HG03064 (cell line): Measurements from ENCODE around the gene PHACTR3.

ENCODE experiments used
- ATAC-seq: cut with Tn5 transposase; IDR thresholded peaks from one replicate; pipeline ENCODE4 v1.9.1; 2021; ENCODE audit warnings: low read depth; ENCODE audit not compliant: unreplicated experiment

Gene PHACTR3

DNA sequence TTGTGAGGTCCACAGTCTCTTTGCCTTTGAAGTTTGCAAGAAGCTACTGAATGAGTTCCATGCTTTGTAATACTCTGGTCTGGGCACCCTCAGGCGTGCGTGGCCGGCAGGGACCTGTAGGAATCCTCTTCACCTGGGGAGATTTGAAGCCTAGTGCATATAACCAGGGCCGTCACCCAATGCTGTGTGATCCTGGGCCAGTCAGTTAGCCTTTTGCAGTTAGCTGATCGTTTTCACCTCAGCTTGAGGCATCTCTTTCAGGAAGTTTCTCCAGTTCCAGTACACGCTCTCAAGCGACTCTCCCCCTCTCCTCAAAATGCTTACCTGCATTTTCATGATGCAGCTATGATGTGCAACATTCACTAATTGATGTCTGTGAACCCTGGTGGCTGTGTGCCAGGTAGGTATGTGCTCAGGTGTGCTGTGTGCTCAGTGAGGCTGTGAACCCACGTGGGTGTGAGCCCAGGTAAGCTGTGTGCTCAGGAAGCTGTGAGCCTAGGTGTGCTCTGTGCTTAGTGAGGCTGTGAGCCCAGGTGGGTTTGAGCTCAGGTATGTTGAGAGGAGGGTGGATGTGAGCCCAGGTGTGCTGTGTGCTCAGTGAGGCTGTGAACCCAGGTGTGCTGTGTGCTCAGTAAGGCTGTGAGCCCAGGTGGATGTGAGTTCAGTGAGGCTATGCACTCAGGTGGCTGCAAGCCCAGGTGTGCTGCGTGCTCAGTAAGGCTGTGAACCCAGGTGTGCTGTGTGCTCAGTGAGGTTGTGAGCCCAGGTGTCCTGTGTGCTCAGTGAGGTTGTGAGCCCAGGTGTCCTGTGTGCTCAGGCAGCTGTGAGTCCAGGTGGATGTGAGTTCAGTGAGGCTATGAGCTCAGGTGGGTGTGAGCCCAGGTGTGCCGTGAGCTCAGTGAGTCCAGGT lies 120.4 kb downstream of the PHACTR3 start:
- ATAC-seq, result no peak

DNA sequence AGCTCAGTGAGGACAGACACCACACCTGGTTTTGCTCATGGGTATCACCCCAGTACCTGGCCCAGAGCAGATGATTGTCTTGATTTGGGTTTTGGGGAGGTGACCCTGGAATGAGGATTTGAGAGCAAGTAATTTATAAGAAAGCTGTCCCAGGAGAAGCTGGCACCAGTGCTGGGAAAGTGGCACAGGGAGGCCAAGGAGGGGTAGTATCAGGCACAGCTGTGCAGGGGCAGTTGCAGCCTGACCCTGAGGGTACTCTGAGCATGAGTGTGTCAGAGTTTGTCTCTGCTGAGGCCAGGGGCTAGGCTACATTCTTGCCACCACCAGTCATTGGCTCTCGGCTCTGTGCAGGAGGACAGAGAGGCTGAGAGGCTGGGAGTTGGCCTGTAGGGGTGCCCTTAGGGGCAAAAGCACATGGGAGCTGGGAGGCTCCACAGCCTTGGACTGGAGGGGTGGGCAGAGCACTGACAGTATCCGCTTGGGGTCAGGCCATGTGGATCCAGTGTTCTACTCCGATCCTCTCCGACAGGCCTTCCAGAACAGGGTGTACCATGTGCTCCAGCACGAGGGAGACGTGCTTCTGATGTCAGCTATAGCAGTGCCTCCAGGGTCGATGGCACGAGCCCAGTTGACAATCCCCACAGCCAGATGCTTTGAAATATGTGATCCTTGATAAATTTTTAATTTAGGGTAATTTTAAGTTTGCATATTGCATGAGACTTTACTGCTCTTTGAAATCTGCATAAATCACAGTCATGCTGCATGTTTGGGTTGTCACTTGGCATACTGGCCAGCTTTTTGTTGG lies 121.3 kb downstream of the PHACTR3 start:
- no peak for ATAC-seq

DNA sequence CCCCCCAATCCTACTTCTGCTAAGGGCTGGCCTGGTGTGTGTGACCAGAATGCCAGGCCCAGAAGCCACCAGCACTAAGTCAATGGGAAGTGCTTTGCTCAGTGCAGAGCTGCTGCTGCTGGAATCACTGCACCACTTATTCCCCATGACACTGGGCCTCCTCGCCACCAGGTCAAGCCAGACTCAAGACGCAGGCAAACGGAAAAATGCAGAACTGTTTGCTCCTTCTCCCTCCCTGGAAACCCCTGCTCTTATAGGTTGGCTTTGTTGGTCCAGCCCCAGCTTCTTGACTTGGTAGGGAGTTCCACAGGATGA lies 121.9 kb downstream of the PHACTR3 start:
- ATAC-seq, result no peak

DNA sequence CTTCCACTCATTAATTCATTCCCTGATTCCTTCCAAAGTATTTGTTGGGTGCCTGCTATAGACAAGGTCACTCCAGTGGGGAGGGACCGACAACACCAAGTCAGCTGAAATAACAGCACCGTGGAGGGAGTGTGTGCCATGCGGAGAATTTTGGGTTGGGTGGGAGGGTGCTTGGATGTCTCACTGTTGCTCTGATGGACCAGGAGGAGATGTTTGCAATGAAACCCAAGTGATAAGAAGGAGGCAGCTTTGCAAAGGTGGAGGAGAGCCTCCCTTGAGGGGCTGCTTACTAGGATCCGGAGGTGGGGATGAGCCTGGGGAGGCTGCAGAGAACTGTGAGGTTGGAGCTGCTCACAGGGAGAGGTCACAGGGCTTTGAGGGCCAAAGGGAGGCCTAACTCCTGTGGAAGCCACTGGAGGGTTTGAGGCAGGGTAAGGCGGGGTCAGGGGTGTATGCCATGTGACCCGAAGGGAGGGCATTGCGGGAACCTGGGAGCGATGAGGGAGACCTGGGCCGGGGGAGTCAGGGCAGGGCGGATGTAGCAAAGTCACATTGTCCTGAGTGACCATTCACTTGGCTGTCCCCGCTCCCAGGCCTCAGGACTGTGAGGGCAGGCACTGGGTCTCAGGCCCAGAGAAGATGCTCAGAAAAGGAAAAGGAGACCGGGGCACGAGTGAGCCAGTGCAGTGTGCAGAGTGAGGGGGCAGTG lies 124.5 kb downstream of the PHACTR3 start:
- no peak for ATAC-seq

DNA sequence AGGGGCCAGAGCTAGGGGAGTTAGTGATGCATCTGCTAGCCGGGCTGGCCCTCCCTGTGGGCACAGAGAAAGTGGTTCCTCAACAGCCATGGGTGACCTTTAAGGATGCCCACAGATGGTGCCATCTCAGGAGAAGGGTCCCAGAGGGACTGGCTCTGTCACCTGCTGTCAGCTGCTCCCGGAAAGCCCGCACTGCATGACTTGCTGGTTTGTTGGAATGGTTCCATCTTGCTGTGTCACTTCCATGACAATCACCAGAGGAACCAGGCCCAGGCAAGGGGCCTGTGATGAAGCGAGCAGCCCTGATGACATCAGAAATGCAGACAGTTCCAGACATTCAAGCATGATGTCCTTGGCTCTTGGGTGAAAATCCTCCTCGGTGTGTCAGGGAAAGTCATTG lies 125.2 kb downstream of the PHACTR3 start:
- ATAC-seq, result no peak

DNA sequence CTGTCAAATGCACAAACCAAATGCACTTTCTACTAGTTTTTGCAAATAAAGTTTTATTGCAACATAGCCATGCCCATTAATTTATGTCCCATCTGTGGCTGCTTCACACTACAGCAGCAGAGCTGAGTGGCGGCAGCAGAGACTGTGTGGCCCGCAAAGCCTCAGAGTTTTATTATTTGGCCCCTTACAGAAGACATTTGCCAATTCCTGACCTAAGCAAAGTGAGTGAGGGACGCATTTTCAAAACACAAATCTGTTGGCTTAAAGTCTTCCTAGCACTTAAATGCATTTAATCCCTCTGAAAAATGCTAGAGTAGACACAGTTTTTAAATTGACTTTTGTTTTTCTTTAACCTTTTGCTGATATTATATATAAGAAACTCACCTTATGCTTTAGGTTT lies 126.4 kb downstream of the PHACTR3 start:
- no peak for ATAC-seq

DNA sequence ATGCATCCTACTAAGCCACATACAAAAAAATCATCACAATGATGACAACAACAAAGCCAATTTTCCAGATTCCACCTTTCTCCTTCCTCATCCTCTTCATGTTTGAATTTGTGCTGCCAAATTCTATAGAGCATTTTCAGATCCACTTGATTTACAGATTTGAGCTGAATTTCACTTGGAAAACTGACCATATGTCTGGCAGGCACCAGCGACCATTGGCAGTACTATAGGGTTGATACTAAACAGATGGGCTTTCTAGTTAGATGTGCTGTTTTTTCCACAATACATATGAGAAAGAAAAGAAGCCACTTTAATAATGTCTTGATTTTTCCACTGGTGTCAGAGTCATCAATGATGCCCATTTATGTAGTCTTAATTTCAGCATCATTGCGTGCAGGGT lies 127.0 kb downstream of the PHACTR3 start:
- no peak for ATAC-seq

DNA sequence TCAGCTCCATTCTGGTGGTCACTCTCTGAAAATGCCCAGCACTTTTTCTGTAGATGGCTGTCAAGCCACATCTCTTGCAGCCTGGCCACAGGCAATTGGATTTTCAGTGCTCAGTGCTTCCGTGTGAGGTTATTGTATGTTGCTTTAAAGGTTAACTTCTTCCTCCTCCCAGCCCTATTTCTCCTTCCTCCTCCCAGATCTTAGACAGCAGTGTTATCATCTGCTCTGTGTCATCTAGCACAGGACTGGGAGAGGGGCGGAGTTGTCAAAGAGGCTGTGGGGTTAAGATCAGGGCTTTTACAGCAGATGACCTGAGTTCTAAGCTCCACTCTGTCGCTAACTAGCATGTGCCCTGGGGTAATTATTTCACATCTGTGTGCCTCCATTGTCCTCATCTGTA lies 129.0 kb downstream of the PHACTR3 start:
- ATAC-seq, result no peak

DNA sequence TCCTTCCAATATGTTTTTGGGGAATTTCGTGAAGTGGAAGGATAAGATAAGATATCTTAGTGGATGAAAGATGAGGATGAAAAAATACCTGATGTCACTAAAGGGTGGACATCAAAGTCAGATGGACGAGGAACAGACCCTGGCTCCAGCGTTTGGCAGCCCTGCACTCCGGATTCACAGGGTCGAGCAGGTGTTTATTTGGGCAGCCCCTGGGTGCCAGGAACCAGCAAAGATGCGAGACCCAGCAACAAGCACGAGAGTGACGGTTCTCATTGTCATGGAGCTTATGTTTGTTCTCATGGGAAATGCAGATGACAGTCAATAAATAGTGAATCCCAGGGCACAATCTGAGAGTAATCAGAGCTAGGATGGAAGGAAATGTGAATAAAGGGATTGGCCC lies 131.1 kb downstream of the PHACTR3 start:
- no peak for ATAC-seq

DNA sequence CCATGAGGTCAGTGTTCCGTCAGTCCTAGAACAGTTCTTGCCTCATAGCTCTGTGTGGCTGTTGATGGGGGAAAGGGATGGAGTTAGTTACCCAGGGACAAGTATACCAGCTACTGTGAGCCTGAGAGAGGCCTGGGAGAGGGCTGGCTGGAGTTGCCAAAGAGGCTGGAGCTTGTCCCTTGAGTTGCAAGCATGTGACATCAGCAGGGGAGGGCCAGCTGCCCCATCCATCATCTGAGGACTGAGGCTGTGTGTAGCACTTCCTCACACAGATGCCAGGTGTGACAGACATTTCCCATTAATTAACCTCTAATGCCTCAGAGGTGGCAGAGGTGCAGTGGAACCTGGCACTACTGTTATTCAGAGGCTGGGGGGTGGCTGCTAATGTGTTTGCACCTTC lies 131.6 kb downstream of the PHACTR3 start:
- no peak for ATAC-seq

DNA sequence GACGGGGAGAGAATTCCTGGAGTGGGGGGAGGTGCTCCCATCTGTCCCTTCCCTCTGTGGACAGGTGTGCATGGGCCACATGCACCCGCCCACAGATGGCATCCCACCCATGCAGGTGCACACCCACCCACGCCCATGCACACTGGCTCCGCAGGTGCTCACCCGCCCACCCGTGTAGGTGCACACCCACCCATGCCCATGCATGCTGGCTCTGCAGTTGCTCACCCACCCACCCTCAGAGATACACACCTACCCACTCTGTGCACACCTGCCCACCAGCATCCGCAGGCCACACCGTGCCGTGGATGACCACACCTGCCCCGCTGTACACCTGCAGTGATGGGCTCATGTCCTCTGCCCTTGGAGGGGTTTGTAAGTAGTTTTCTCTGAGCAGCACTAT lies 132.0 kb downstream of the PHACTR3 start:
- ATAC-seq, result no peak

DNA sequence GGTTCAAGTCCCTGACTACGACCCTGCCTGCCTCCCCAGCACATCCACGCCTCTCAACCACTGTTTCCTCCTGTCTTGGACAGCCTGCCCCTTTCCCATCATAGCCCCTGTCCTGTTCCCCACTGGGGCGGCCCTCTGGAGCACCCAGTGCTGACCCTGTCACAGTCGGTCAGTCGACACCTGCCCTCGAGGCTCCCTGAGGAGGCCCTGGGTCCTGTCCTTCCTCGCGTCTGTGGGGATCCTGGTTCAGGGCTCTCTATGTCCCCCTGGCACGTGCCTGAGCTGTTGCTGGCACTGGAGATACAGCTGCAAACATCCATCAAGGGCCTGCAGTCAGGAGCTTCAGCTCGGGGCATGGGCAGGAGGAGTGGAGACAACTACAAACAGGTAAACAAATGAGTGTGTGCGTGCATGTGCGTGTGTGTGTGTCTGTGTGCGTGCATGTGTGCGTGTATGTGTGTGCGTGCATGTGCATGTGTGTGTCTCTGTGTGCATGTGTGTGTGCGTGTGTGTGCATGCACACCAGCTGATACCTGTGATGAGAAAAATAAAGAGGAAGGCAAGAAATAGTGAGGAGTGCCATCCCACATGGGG lies 132.8 kb downstream of the PHACTR3 start:
- no peak for ATAC-seq

DNA sequence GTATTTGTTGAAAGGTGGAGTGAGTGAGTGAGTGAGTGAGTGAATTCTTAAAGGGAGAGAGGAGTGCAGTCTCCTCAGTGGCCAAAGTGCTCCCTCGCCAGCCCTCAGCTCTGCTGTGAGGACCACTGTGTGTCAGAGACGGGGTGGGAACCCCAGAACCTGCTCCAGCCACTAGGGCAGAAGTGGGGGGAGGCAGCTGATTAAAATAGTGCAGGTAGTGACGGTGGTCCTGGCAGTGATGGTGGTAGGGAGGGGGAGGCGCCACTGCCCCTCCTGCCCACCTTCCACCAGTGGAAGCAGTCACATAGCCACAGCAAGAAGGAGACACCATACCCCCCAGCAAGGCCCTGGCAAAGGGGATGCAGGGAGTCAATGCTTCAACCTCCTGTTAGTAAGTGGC lies 133.5 kb downstream of the PHACTR3 start:
- no peak for ATAC-seq

DNA sequence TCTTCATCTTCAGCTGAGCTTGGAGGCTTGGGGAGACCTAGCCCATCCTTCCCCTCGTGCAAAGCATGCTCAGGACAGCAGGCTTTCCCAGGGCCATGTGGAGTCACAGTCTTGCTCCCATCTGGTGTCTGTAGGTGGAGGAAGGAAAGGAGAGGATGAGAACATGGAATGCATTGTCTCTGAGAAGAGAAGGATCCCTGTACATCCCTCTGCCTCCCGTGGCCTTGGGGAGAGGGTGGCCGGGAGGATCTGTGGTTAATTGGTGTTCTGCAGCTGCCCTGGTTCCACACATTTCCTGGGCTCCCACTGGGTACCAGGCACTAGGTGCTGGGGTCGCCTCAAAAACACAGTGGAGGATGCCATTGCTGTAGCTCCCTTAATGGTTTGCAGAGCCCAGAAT lies 134.5 kb downstream of the PHACTR3 start:
- ATAC-seq, result no peak

DNA sequence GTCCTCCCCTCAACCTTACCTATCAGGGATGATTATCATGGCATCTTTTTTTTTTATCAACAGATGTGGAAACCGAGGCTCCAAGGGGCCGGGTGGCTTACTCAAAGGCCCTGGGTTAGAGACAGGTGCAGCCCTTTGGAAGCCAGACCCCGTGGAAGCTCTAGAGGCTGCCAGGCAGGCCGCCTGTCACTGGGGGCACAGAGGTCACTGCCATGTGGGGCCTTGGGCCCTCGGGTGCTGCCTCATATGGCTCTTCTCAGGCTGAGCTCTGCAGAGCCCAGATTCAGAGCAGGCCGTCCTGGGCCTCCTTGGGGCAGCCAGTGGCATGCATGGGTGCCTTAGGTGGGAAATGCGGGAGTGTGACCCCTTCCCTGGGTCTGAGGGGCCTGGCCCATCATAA lies 136.3 kb downstream of the PHACTR3 start:
- no peak for ATAC-seq

DNA sequence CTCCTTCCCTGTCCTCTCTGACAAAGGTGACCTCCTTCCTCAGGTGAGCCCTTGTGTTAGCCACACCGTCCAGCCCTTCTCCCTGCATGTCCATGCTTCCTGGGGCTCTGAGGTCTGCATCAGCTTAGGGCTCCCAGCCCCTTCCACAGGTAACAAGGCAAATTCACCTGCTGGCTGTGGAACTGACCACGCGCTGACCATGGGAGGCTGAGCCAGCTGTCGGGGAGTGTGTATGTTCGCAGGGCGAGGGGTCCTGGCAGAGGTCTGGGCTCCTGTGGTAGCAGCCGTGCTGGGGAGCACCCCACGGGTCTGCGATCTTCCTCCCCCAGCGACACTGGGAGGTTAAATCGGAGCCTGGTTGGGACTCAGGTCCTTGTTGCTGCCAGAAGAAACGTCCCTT lies 136.7 kb downstream of the PHACTR3 start:
- ATAC-seq, result no peak

DNA sequence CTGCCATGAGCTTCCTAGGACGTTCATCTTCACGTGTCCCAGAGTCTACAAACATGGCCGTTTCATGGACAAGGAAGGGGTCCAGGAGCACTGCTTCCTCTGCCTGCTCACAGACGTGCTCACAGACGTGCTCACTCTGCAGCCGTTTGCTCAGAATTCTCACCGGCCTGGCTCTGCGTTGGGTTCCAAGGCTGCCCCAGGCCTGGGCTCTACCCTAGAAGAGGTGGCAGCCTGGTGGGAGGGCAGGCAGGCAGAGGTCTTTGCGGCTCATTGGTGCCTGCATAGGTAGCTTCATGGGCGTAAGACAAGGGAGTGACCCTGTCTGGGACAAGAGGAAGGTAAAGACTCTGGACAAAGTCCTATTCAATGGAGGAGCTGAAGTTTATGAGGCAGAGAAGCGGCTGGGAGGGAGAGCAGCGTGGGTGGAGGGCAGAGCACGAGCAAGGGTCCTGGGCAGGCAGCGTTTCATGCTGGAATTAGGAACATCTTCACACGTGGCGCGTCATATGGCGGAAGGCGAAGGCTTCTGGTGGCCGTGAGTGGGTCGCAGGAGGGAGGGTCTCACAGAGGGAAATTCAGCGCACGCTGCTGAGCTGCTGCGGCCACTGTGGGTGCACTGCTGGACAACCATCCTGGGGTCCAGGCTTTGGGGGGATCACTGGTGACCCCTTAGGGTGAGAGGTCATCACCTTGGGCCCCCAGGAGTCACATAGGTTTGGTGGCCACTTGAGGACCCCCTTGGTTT lies 138.2 kb downstream of the PHACTR3 start:
- no peak for ATAC-seq

DNA sequence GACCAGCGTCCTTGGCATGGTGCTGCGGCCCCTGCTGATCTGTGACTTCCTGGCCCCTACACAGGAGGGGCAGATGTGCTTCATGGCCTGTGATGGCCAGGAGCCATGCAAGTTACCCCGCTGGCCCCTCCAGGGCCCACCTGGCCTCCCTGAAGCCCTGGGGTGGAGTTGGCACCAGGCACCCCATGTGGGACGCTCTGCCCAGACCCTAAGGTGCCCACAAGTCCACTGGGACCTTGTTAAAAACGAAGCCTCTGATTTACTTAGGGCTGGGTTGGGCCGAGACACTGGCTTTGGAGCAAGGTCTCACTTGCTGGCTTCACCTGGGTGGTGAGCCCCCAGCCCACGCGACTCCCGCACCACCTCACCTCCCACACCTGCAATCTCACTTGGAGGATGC lies 139.0 kb downstream of the PHACTR3 start:
- no peak for ATAC-seq

DNA sequence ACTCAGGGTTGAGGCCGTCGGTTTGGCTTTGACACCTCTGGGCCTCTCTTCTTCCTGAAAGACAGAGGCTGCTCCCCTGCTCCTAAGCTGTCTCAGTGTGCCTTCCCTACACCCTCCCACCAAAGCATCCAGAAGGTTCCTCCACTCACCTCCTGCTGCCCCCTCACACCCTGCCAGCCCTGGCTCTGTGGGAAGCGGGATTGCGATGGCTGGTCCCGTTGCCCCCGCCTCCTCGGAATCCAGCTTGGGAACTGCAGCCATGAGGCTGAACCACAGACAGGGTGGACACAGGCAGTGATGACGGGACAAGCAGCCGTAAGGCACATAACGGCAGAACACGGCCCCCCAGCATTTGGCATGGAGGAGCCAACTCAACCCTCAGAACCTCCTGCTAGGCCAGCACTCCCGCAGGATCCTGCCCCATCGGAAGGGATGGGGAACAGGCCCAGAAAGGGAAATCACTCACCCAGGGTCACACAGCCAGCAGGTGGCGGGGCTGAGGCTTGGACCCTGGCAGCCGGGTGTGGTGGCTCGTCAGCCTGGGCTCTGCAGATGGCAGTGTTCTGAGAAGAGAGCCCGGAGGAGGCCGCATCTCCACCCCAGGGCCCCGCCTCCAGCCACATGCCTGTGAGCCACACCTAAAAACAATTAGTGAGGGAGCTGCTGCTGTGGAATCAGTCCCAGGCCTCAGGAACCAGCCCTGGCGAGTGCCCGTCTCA lies 139.6 kb downstream of the PHACTR3 start:
- ATAC-seq, result no peak

DNA sequence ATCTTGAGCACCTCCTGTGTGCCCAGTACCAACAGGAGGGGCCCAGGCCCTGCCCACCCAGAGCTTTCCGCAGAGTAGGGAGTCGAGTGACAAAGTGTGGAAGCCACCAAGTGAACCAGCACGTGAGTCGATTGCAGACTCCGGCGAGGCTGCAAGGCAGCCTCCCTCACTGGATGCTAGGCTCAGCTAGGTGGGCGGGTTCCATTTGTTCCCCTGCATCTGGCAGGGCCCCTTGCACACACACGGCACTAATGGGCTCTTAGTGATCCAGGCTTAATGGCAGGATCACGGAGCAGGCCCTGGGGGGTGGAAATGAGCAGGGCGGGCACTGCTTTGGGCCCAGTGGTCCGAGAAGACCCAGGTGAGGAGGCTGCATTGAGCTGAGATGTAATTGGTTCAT lies 140.4 kb downstream of the PHACTR3 start:
- no peak for ATAC-seq
